Right lobe of liver (tissue), 6 donors: ENCODE results near the gene USP30. TPM values are rescaled to one million over a fixed set of nuclear protein-coding genes. Genes with fewer than 3 reads are reported as not detected.

ENCODE experiments used
- ATAC-seq, 4 donors: fragments of 200-7000 bp; cut with Tn5 transposase; one replicate each; pipeline ENCODE4 v1.9.1; 2020; ENCODE audit warnings: mild to moderate bottlenecking in 4 of 4, moderate library complexity in 4 of 4
- DNase-seq, 3 donors: peaks; one replicate each; pipeline ENCODE4 v3.0.0-alpha.2; 2020
- H3K27ac ChIP-seq, 3 donors: fragments of 200-600 bp; one replicate each; pipeline ENCODE4 v1.8.0; 2022
- H3K27me3 ChIP-seq, 2 donors: fragments of 200-600 bp; one replicate each; pipeline ENCODE4 v1.8.0; 2022
- H3K36me3 ChIP-seq, 4 donors: fragments of 200-600 bp; sonication (generic) in 1 of 4; one replicate each; pipeline versions ENCODE4 v1.5.1 to v1.8.0; 2017 to 2022; ENCODE audit warnings: control low read depth in 1 of 4
- H3K4me1 ChIP-seq, 4 donors: fragments of 200-600 bp; sonication (generic) in 1 of 4; one replicate each; pipeline versions ENCODE4 v1.5.1 to v1.8.0; 2017 to 2022; ENCODE audit warnings: control low read depth in 1 of 4
- H3K4me3 ChIP-seq, 3 donors: fragments of 200-600 bp; one replicate each; pipeline ENCODE4 v1.8.0; 2022
- H3K9me3 ChIP-seq, 4 donors: fragments of 200-600 bp; sonication (generic) in 1 of 4; one replicate each; pipeline versions ENCODE4 v1.5.1 to v1.8.0; 2017 to 2022; ENCODE audit warnings: control low read depth in 1 of 4
- POLR2A ChIP-seq: fragments of 450-650 bp; IDR thresholded peaks from one replicate; pipeline ENCODE4 v1.6.1; 2017; ENCODE audit warnings: antibody characterized with exemption, mild to moderate bottlenecking
- WGBS: methylation state at CpG from one replicate; pipeline ENCODE4 v1.1.6; 2018; ENCODE audit warnings: low coverage, low lambda C conversion rate; ENCODE audit not compliant: insufficient coverage; ENCODE audit errors: missing lambda C conversion rate; 5-methylcytosine and 5-hydroxymethylcytosine counted together
- intact Hi-C, 2 donors: fragments of 100-400 bp; cut with DNase I; formaldehyde crosslinking; loops; one replicate each; pipeline versions ENCODE4 v1.11.2 to v1.14.1; 2022
- total RNA-seq, 6 experiments: library from RNA; depleted of rRNA in 2 of 6; stranded (reverse); fragments of >200 nt in 2 of 6; fragmentation: NEBNext Ultra II Directional in 3 of 6; extraction: Animal tissue kit (Norgen Biotek cat#: 25700) in 3 of 6; gene quantifications; one replicate each; pipeline versions ENCODE4 v1.1.0 to v1.2.4, GENCODE V29; 2016 to 2023
- TF ChIP-seq, protein P1 (sequence below), 4 donors: fragments of 200-600 bp in 3 of 4; fragments of 450-650 bp in 1 of 4; IDR thresholded peaks; one replicate each; pipeline versions ENCODE4 v1.5.1 to v1.8.0; 2016 to 2022; ENCODE audit warnings: antibody characterized with exemption in 4 of 4, mild to moderate bottlenecking in 2 of 4
- donor health status: DM: no; HTN: yes; CAD: no.
- donor health status: DM: no; HTN: no; CAD: no.
- donor health status: DM: no; HTN: no; CAD: no.
- donor health status: DM: no; HTN: yes; CAD: no.
- donor health status: DM: no; HTN: yes; CAD: no.

USP30 gene
- total RNA-seq, 6 experiments from 2014 or later: 6.4 to 17.6 (median 11.0) TPM

DNA sequence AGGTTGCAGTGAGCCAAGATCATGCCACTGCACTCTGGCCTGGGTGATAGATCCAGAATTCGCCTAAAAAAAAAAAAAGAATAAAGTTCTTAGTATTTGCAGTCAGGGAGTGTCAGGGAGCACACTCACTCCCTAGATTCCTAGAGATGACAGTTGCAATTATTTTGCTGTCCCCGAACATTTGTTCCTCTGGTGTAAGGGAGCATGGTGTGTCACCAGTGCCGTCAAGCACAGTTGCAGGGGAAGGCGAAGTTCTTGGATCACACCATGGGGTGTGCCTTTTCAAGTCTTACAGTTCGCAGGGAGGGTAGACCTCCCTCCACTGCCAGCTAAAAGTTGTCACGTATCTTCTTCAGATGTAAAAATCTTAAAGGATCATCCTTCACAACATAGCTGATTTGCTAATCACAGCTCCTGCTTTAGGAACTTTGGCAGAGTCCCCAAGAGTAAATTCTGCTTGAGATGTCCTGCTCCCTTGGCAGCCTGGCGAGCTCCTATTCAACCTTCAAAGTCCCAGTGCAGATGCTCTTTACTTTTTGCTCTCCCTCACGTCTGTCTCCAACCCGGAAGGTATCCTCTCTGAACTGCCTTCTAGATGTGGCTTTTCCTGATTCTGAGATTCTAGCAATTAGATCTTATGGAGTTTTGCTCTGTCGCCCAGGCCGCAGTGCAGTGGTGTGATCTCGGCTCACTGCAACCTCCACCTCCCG, 75.3 kb downstream of the USP30 start:
- no peak for DNase-seq
- intact Hi-C loops: no loop called here
- no peak for TF ChIP-seq POLR2A
- TF ChIP-seq, protein P1, sequence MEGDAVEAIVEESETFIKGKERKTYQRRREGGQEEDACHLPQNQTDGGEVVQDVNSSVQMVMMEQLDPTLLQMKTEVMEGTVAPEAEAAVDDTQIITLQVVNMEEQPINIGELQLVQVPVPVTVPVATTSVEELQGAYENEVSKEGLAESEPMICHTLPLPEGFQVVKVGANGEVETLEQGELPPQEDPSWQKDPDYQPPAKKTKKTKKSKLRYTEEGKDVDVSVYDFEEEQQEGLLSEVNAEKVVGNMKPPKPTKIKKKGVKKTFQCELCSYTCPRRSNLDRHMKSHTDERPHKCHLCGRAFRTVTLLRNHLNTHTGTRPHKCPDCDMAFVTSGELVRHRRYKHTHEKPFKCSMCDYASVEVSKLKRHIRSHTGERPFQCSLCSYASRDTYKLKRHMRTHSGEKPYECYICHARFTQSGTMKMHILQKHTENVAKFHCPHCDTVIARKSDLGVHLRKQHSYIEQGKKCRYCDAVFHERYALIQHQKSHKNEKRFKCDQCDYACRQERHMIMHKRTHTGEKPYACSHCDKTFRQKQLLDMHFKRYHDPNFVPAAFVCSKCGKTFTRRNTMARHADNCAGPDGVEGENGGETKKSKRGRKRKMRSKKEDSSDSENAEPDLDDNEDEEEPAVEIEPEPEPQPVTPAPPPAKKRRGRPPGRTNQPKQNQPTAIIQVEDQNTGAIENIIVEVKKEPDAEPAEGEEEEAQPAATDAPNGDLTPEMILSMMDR (IDR thresholded peaks at IDR 0.05): no peak
- ATAC-seq: no peak
- H3K9me3 ChIP-seq: no peaks in the 10 kb centered on the region
- H3K4me1 ChIP-seq: peaks cover 0 to 45% (median 19%) of the 10 kb centered on the region in 4 donors
- WGBS: 74% methylated on average over 11 of the region's 13 CpGs
- H3K27me3 ChIP-seq: no peaks in the 10 kb centered on the region
- H3K4me3 ChIP-seq: no peak overlapping the region
- no peaks in the 10 kb centered on the region for H3K36me3 ChIP-seq
- H3K27ac ChIP-seq: peak overlapping the region in 1 of 3 donors; percentile 87

DNA sequence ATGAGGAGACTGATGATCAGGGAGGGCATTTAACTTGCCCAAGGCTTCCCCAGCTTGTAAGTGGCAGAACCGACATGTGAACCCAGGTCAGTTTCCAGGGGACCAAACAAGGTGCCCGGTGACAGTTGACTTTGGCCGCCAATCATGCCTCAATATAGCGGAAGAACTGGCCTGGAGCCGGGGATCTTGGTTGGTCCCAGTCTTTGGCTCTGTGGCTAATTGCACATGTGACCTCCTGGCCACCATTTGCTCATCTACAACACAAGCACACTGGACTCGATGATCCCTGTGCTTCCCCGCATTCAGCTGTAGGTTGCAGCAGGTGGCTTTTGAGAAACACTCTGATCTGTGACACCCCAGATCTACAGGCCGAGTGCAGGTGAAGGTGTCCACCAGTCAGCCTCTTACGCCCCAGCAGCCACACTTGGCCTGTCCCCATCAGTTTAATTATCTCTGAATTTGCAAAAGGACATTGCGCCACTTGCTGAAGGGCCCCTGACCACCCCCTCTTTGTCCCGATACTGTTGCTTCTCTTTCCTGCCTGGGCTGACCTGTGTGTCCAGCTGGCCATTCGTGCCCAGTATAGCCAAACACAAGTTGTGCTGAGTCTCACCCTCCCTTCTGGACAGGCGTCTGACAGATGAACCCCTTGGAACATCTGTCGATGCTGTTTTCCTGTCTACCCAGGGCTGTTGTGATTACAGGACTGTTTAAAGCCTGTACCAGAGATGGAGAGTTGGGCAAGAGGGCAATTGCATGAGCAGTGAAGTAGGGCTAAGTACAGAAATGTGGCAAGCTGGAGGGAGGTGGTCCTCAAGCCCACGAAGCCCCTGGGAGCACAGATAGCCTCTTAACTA, 78.1 kb downstream of the USP30 start:
- ATAC-seq (peak; percentile 23 to 54 (median 50)), DNase-seq (peak; percentile 46 to 91 (median 88))
- H3K4me1 ChIP-seq: peaks cover 0 to 55% (median 22%) of the 10 kb centered on the region in 4 donors
- H3K4me3 ChIP-seq: peak overlapping the region in 2 of 3 donors; percentile 69 to 76
- no peaks in the 10 kb centered on the region for H3K27me3 ChIP-seq
- 26% methylated on average over 10 of the region's 15 CpGs for WGBS
- H3K27ac ChIP-seq: peak overlapping the region; percentile 62 to 87 (median 70)
- no peaks in the 10 kb centered on the region for H3K36me3 ChIP-seq
- intact Hi-C loops: loop anchor here (10.0 kb wide), 1 partner anchor 64 kb away; no protein-coding TSS in a partner anchor
- H3K9me3 ChIP-seq: no peaks in the 10 kb centered on the region
- no peak for TF ChIP-seq POLR2A
- TF ChIP-seq, protein P1 (IDR thresholded peaks at IDR 0.05): no peak

DNA sequence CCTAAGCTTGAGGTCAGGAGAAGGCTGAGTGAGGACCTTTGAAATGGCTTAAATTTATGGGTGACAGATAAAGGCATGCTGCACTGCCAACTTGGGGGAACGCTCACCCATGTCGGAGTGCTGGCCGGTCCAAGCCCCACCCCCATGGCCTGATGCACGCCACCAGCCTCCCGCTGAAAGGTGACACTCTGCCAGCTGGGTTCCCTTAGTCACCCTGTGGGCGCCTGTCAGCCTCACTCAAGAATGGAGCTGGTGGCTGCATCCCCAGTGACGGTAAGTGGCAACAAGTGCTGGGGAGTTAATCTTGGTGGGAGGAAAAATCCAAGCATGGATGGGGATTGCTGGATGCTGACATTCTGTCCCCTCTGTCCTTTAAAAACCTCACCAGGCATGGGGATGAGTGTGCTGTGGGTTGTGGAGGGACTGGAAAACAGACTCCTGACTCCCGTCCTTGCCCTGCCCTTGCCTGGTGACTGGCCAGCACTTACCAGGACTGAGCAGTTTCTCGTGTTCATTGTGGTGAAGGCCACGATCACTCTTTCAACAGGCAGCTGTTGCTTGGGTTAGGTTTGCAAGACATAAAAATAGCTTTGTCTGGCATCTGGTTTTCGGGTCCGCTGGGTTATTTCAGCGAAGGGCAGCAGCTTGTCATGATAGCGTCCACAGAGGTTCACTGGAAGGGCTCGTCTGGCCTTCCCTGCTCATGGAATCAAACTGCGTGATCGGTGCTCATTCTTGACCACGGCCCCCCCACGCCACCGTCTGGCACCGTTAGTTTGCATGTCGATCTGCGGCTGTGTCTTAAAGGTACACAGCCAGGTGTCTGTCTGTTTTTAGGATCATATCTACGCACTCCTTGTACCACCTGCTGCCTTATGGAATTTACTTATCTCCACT, 79.0 kb downstream of the USP30 start:
- H3K4me3 ChIP-seq: peak overlapping the region; percentile 32 to 76 (median 69)
- H3K4me1 ChIP-seq: peaks cover 0 to 62% (median 21%) of the 10 kb centered on the region in 4 donors
- intact Hi-C loops: loop anchor here (10.0 kb wide), 1 partner anchor 63 kb away; no protein-coding TSS in a partner anchor
- no peaks in the 10 kb centered on the region for H3K27me3 ChIP-seq
- H3K36me3 ChIP-seq: no peaks in the 10 kb centered on the region
- H3K9me3 ChIP-seq: no peaks in the 10 kb centered on the region
- TF ChIP-seq POLR2A: peak; percentile 69
- TF ChIP-seq, protein P1 (IDR thresholded peaks at IDR 0.05): no peak
- peak overlapping the region; percentile 62 to 87 (median 70) for H3K27ac ChIP-seq
- DNase-seq (peak; percentile 88 to 94 (median 91)), ATAC-seq (peak; percentile 74 to 85 (median 74))
- WGBS: 28% methylated on average over 15 of the region's 24 CpGs
